ENCODE results near the gene GCN1.
"Not testable (repeated sequence)": the region's sequence is repeated elsewhere in the genome, so short reads cannot be mapped to it uniquely, and the experiment has no call there.

GCN1 gene

DNA sequence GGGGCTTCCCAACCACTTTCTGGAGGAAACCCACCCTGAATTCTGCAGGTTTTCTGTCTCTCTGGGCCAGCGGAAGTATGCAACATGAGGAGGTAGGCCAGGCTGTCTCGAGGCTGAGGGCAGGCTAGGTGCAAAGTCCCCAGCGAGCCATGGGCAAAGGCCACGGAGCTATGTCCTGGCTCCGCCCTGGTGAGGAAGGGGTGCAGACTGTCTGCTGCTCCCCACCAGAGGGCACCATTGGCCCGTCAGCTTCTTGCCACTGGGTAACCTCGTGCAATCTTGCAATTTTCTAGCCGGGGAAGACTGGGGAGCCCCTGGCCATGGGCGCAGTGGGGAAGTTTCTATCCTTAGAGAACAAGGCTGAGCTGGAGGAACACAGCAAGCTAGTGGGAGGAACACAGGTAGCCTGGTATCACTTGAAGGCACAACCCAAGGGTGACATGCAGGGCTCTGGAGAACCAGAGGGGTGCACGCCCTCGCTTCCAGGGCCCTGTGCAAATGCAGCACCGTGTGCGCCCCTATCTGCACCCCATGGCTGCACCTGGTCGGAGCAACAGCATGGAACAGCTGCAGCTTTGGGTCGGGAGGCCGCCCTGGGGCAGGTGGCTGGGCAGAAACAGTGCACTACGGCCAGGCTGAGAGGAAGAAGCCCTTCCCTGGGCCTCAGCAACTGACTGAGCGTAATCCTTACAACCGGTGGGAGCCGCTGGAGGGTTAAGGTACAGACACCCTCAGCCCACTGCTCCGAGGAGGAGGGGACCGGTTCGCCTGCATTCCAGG, 34.0 kb upstream of the GCN1 start:
- DNase-seq, result peak; percentile 81

GRCh38 chr12:120228041-120228290, 33.5 kb upstream of the GCN1 start:
- DNase-seq, result no peak

GRCh38 chr12:120227233-120228040, 32.9 kb upstream of the GCN1 start:
- DNase-seq, result peak; percentile 58

GRCh38 chr12:120225852-120226640, 31.5 kb upstream of the GCN1 start:
- DNase-seq, result peak; percentile 95

GRCh38 chr12:120225200-120225558, 30.7 kb upstream of the GCN1 start:
- DNase-seq, result no peak

DNA sequence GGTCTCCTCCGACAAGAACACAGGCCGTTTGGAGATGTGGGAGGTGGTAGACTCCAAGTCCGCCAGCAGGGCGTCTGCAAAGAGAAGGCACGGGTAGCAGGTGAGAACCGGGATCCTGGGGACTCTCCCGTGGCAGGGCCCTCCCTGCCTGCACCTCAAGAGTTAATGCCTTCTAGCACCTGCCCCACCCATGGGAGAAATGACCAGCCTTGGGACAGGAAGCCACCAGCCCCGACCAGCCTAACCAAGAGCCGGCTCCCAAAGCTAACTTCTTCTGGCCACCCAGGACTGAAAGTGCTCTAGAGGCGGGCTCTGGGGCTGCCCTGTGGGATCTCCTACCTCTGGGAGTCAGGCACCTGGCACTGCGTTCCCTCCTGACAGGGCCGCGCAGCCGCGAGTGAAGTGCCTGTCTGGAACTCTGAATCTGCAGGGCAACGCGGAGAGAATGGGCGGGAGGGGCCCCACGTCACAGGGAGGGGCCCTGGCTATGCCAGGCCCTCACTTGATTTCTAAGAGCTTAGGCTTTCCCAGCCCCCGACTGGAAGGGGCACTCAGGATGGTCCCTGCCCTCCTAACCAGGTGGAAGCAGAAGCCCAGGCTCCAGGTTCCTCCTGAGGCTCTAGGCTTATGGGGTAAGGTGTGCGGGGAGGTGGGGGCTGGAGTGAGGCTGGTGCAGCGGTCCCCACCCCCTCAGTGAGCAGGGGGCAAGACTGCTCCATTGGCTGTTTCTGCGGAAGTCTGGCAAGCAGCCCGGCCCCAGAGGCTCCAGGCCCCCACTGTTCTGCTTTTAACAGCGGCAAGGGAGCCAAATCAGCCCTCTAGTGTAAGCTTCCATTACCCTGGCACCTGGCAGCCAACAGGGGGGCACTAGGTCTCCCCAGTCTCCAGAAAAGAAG, 30.0 kb upstream of the GCN1 start:
- no peak for DNase-seq

DNA sequence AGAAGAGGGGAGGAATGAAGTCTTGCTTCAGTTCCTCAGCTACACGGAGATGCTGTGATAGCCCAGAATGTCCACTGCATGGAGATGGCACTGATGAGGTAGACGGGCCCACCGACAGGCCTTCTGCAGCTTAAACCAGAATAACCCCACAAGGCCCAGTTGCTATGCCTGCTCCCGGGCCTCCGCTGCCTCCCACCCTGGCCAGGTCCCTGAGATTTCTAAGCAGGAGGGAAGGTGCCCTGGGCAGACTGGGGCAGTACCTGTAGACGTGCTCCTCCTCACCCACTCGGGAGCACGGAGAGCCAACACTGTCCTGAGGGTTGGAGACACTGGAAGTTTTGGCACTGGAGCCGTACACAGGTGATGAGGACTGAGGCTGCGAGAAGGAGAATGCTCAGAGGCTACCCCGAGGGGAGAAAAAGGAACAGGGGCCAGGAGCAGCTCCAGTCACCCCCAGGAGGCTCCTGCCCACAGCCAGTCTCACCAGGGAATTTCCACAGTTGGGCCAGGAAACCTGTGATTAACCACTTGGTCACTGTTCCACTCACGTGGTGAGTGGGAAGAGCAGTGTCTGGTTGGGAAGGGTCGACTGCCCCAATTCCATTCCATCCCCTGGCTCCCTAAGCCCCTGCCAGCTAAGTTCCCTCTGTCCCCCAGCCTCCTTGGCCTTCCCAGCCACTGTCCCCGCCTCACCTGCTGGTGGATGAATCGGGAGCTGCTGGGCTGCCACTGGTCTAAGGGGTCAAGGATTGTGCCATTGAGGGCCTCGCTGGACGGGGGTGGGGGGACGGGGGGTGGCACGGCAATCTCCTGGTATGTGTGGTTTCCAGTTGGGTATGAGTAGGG, 29.2 kb upstream of the GCN1 start:
- DNase-seq, result no peak

DNA sequence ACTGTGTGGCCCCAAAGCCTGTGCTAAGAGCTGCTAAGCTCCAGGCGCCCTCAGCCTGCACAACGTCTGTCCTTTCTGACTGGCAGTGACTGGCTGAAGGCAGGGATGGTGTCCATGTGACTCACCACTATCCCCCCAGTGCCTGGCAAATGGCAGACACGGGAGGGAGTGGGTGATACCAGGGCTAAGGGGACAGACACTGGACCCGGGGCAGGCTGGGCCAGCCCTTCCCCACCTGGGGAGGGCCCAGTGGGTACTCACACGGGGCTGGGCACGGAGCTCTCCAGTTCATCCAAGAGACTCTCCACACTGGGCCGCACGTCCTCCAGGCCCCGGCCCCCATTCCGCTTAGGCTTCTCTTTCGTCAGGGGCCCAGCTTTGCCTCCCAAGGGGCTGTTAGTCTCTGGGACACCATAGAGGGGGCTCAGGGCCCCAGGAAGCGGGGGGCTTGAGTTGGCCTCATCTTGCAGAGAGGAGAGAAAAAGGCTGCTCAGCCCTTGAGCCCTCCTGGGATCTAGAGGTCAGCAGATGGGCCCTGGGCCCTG, 27.8 kb upstream of the GCN1 start:
- no peak for DNase-seq

GRCh38 chr12:120221576-120221900, 27.0 kb upstream of the GCN1 start:
- no peak for DNase-seq

DNA sequence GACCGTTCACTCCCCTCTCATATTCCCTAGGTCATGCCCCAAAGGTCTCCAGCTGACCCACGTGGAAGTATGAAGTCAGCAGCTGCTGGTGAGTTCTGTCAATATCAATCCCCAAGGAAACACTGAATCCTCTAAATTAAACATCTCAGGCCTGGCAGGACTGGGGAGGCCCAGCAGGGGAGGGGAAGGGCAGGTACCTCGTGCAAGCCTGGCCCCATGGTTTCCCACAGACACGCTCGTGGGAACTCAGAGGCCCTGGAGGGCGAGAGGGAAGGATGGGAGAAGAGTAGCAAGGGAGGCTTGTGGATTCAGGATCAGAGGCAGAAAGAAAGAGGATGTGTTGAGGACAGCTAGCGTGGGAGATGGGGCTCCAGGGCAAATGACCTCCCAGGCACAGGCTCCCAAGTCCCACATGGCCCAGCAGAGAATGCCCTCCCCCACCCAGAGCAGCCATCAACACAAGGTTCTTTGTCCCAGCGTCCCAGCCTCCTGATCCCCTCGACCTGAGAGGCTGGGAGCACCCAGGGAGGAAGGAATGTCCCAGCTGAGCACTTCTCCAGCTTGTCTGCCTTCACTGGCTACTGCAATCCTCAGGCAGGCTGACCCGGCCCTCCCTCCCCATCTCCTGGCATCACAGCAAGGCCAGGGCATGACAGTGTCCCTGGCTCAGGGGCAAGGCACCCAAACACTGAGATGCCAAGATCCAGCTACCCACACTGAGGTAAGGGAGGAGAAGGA, 26.5 kb upstream of the GCN1 start:
- no peak for DNase-seq

GRCh38 chr12:120218680-120219606, 24.4 kb upstream of the GCN1 start:
- no peak for DNase-seq

GRCh38 chr12:120216742-120217605, 22.5 kb upstream of the GCN1 start:
- no peak for DNase-seq

DNA sequence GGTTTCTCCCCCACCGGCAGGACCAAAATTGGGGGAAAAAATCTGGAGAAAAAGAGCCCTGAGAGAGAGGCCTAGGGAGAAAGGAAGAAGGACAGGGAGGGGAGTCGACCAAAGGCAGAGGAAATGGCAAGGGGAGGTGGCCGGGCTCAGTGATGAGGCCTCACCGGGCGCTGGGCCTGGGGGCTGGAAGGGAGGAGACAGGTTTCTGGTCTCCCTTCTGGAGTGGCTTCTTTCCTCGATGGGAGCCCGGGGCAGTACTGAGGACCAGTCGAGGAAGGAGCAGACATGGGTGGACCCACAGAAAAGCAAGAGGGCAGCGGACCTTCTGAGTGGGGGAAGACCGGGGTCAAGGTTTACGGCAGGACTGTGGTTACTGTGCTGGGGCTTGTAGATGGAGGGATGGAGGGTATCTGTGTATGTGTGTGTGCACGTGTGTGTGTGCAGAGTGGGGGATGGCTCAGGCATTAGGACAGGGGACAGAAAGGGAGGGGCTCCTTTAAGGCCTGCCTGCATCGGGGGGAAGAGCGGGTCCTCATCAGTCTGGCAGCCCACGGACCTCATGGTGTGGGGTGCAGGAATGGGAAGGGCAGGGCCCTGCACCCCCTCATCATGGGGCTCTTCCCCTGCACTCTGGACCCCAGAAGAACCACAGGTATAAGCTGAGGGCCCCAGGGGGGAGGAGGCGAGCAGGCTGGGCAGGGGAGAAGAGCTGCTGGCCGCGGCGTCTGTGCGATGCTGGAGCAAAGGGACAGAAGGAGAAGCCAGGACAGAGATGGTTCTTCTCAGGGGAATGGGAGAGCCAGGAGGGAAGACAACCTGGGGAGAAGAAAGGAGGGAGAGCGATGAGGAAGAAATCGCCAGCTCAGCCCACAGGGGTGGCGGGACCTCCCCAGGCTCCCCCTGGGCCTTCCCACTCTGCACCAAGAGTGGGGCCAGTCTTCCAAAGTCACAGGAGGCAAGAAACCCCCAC, 21.5 kb upstream of the GCN1 start:
- DNase-seq, result no peak

- DNase-seq, result no peak
Observed at GRCh38 chr12:120215357-120215735, 20.8 kb upstream of the GCN1 start.

- DNase-seq, result no peak
Observed at GRCh38 chr12:120214626-120215356, 20.3 kb upstream of the GCN1 start.

- DNase-seq, result no peak
Observed at GRCh38 chr12:120213758-120214157, 19.2 kb upstream of the GCN1 start.

DNA sequence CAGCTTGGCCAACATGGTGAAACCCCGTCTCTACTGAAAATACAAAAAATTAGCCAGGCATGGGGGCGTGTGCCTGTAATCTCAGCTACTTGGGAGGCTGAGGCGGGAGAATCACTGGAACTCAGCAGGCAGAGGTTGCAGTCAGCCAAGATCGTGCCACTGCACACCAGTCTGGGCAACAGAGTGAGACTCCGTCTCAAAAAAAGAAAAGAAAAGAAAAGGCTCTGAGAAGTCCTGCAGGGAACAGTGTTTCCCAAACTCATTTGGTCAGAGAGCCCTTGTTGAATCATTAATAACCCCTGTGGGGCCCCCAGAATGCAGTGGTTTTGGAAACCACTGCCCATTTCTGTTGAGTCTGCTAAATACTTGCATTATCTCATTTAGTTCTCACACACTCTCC, 18.7 kb upstream of the GCN1 start:
- DNase-seq, result not testable (repeated sequence)

All from NCI-H146 (cell line).